Measurements from ENCODE around the gene NOP58. TPM values are rescaled to one million over a fixed set of nuclear protein-coding genes. Genes with fewer than 3 reads are reported as not detected.
A peak's percentile ranks its signal among the peaks of the same experiment; 100 is the strongest.

NOP58 gene
- total and polyA plus RNA-seq, 2 donors (not counting 1 experiment from before 2014, with no cell fraction given) = 41.1 to 47.2 TPM

DNA sequence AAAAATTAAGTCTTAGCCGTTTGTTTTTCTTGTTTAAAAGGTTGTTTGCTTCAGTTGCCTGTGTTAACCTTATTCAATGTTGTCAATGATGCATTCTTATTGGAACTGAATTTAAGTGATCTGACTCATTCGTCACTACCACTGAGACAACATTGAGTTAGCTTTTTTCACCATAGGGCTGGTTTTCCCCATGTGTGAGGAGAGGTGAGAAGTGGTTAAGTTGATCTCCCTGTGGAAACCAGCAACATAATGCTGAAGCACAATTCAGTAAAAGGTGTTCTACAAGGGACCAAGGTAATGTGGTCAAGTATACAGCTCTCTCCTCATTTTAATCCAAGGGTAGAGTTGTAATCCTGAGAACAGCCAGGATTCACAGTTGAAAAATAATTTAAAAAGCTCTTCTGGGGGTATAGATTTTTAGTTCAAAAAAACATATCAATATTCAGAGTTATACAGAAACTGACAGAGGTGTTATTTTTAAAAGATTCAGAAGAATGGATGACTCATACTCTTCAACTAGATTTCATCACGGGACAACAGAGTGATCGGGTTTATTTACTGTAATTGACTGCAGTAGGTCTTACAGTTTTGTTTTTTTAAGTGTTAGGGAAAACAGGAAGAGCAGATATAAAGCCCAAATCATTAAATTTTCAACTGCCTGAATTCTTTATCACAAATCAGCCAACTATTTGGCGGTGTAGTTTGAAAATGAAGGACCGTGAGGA, 12.6 kb downstream of the NOP58 start:
- no peak overlapping the region for H2AFZ ChIP-seq (ENCODE audit: low read length)
- H3K9me3 ChIP-seq (ENCODE audit: control insufficient read depth, insufficient read depth, low read depth, low read length) = no peaks in the 10 kb centered on the region
- H3K4me3 ChIP-seq (replicated peaks in 1 of 4; ENCODE audit: control extremely low read depth in 1 of 4, insufficient read depth in 1 of 4, low read depth in 3 of 4, low read length in 4 of 4) = no peak overlapping the region
- H4K20me1 ChIP-seq (ENCODE audit: control insufficient read depth, extremely low read depth, insufficient read depth, low read length) = no peaks in the 10 kb centered on the region
- peak overlapping the region; percentile 49 for H3K27ac ChIP-seq (ENCODE audit: insufficient read depth, low read length)
- TF ChIP-seq EZH2 (IDR thresholded peaks at IDR 0.05; ENCODE audit: low read length, missing control alignments) = no peak
- TF ChIP-seq, protein P1, sequence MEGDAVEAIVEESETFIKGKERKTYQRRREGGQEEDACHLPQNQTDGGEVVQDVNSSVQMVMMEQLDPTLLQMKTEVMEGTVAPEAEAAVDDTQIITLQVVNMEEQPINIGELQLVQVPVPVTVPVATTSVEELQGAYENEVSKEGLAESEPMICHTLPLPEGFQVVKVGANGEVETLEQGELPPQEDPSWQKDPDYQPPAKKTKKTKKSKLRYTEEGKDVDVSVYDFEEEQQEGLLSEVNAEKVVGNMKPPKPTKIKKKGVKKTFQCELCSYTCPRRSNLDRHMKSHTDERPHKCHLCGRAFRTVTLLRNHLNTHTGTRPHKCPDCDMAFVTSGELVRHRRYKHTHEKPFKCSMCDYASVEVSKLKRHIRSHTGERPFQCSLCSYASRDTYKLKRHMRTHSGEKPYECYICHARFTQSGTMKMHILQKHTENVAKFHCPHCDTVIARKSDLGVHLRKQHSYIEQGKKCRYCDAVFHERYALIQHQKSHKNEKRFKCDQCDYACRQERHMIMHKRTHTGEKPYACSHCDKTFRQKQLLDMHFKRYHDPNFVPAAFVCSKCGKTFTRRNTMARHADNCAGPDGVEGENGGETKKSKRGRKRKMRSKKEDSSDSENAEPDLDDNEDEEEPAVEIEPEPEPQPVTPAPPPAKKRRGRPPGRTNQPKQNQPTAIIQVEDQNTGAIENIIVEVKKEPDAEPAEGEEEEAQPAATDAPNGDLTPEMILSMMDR (conservative IDR thresholded peaks at IDR 0.05 in 1 of 2, IDR thresholded peaks at IDR 0.05 in 1 of 2; ENCODE audit: low read depth in 1 of 2, low read length in 2 of 2) = no peak
- peaks cover 8% of the 10 kb centered on the region for H3K4me1 ChIP-seq (ENCODE audit: control insufficient read depth, extremely low read depth, insufficient read depth, low read length)
- peak; percentile 67 to 71 for DNase-seq (ENCODE audit: low read depth in 2 of 2)
- H3K9ac ChIP-seq (ENCODE audit: insufficient read depth, low read length) = no peak overlapping the region
- H3K36me3 ChIP-seq (ENCODE audit: control insufficient read depth, insufficient read depth, low read length) = peaks cover 9% of the 10 kb centered on the region
- H3K4me2 ChIP-seq (ENCODE audit: extremely low read depth, insufficient read depth, low read length) = no peak overlapping the region
- H3K27me3 ChIP-seq (ENCODE audit: control insufficient read depth, insufficient read depth, low read length) = no peaks in the 10 kb centered on the region
- peaks cover 74% of the 10 kb centered on the region for H3K79me2 ChIP-seq (ENCODE audit: control insufficient read depth, insufficient read depth, low read length)

DNA sequence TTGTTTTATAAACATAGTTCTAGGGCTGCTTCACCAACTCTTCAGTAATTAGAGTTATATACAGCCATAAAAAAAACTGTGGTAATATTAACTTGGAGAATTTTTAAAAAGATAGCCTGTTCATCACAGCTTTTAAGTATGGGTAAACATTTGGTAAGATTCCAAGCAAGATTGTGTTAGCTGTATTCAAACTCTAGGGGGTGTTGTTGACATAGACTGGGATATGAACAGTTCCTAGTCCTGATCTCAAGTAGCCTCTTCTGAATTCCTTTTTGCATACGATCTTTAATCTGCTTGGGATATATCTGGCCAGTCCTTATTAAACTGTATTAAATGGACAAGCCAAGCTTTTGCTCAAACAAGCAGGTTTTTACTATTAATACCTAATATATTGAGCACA, 13.4 kb downstream of the NOP58 start:
- H3K27me3 ChIP-seq (ENCODE audit: control insufficient read depth, insufficient read depth, low read length) = no peaks in the 10 kb centered on the region
- peak overlapping the region; percentile 49 for H3K27ac ChIP-seq (ENCODE audit: insufficient read depth, low read length)
- H3K4me3 ChIP-seq (replicated peaks in 1 of 4; ENCODE audit: control extremely low read depth in 1 of 4, insufficient read depth in 1 of 4, low read depth in 3 of 4, low read length in 4 of 4) = no peak overlapping the region
- H3K36me3 ChIP-seq (ENCODE audit: control insufficient read depth, insufficient read depth, low read length) = peaks cover 10% of the 10 kb centered on the region
- TF ChIP-seq EZH2 (IDR thresholded peaks at IDR 0.05; ENCODE audit: low read length, missing control alignments) = no peak
- TF ChIP-seq, protein P1 (conservative IDR thresholded peaks at IDR 0.05 in 1 of 2, IDR thresholded peaks at IDR 0.05 in 1 of 2; ENCODE audit: low read depth in 1 of 2, low read length in 2 of 2) = peak; percentile 45 to 78
- H3K79me2 ChIP-seq (ENCODE audit: control insufficient read depth, insufficient read depth, low read length) = peaks cover 67% of the 10 kb centered on the region
- no peak overlapping the region for H2AFZ ChIP-seq (ENCODE audit: low read length)
- H3K9ac ChIP-seq (ENCODE audit: insufficient read depth, low read length) = no peak overlapping the region
- H4K20me1 ChIP-seq (ENCODE audit: control insufficient read depth, extremely low read depth, insufficient read depth, low read length) = no peaks in the 10 kb centered on the region
- H3K4me1 ChIP-seq (ENCODE audit: control insufficient read depth, extremely low read depth, insufficient read depth, low read length) = peaks cover 8% of the 10 kb centered on the region
- DNase-seq (ENCODE audit: low read depth in 2 of 2) = peak; percentile 67 to 85
- H3K9me3 ChIP-seq (ENCODE audit: control insufficient read depth, insufficient read depth, low read depth, low read length) = no peaks in the 10 kb centered on the region
- H3K4me2 ChIP-seq (ENCODE audit: extremely low read depth, insufficient read depth, low read length) = no peak overlapping the region

DNA sequence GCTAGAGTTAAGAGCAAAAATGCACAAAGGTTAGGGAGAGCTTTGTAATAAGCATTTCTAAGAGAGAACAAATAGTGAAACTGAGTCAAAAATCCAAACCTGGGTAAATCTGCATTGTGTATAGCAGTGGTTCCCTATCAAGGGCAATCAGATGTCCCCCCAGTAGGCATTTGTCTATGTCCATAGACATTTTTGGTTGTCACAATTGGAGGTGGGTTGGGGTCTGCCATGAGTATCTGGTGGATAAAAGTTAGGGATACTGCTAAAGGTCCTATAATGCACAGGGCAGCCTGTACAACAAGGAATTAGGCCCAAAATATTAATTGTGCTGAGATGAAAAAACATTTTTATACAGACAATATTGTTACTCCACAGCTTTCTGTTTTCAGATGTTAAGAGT, 21.0 kb downstream of the NOP58 start:
- H3K9me3 ChIP-seq (ENCODE audit: control insufficient read depth, insufficient read depth, low read depth, low read length) = no peaks in the 10 kb centered on the region
- peaks cover 5% of the 10 kb centered on the region for H3K79me2 ChIP-seq (ENCODE audit: control insufficient read depth, insufficient read depth, low read length)
- no peak for TF ChIP-seq EZH2 (IDR thresholded peaks at IDR 0.05; ENCODE audit: low read length, missing control alignments)
- TF ChIP-seq, protein P1 (conservative IDR thresholded peaks at IDR 0.05 in 1 of 2, IDR thresholded peaks at IDR 0.05 in 1 of 2; ENCODE audit: low read depth in 1 of 2, low read length in 2 of 2) = no peak
- no peak for DNase-seq (ENCODE audit: low read depth in 2 of 2)
- H3K4me2 ChIP-seq (ENCODE audit: extremely low read depth, insufficient read depth, low read length) = no peak overlapping the region
- H3K27ac ChIP-seq (ENCODE audit: insufficient read depth, low read length) = no peak overlapping the region
- H2AFZ ChIP-seq (ENCODE audit: low read length) = no peak overlapping the region
- no peaks in the 10 kb centered on the region for H3K27me3 ChIP-seq (ENCODE audit: control insufficient read depth, insufficient read depth, low read length)
- H3K9ac ChIP-seq (ENCODE audit: insufficient read depth, low read length) = no peak overlapping the region
- peaks cover 18% of the 10 kb centered on the region for H3K36me3 ChIP-seq (ENCODE audit: control insufficient read depth, insufficient read depth, low read length)
- no peaks in the 10 kb centered on the region for H4K20me1 ChIP-seq (ENCODE audit: control insufficient read depth, extremely low read depth, insufficient read depth, low read length)
- no peak overlapping the region for H3K4me3 ChIP-seq (replicated peaks in 1 of 4; ENCODE audit: control extremely low read depth in 1 of 4, insufficient read depth in 1 of 4, low read depth in 3 of 4, low read length in 4 of 4)
- no peaks in the 10 kb centered on the region for H3K4me1 ChIP-seq (ENCODE audit: control insufficient read depth, extremely low read depth, insufficient read depth, low read length)

All from fibroblast of lung (primary cell).